B cell (primary cell): Measurements from ENCODE around the gene AXIN2.

Experiments used
- CTCF ChIP-seq: fragments of 200-600 bp; IDR thresholded peaks from one replicate; pipeline ENCODE4 v1.8.0; 2022; ENCODE audit warnings: antibody characterized with exemption, mild to moderate bottlenecking
- EZH2 ChIP-seq: IDR thresholded peaks from 2 replicates; pipeline ENCODE4 v1.6.1; 2012; ENCODE audit warnings: borderline replicate concordance, low read depth, mild to moderate bottlenecking, moderate library complexity, low read length; ENCODE audit not compliant: insufficient read depth, poor library complexity, severe bottlenecking

- TF ChIP-seq CTCF (no peak), EZH2 (no peak)
Measured at GRCh38 chr17:65496801-65497200, 64.6 kb downstream of the AXIN2 start.
